Suppressor macrophage (primary cell): Measurements from ENCODE around the gene C9orf85.
"Not testable (repeated sequence)": the region's sequence is repeated elsewhere in the genome, so short reads cannot be mapped to it uniquely, and the experiment has no call there.

ENCODE experiments used
- DNase-seq, 4 experiments: peaks; one replicate each; pipeline ENCODE4 v3.0.0-alpha.2; 2020 to 2022
- total RNA-seq, 17 experiments: gene quantifications; one replicate each; lab custom pipeline; 2026; ENCODE audit warnings: mixed read lengths in 6 of 17, inconsistent platforms in 3 of 17; lab: John Stamatoyannopoulos, UW

The C9orf85 gene
- total RNA-seq = 3.6 to 12.0 (median 7.7) reads per million in 17 experiments

DNA sequence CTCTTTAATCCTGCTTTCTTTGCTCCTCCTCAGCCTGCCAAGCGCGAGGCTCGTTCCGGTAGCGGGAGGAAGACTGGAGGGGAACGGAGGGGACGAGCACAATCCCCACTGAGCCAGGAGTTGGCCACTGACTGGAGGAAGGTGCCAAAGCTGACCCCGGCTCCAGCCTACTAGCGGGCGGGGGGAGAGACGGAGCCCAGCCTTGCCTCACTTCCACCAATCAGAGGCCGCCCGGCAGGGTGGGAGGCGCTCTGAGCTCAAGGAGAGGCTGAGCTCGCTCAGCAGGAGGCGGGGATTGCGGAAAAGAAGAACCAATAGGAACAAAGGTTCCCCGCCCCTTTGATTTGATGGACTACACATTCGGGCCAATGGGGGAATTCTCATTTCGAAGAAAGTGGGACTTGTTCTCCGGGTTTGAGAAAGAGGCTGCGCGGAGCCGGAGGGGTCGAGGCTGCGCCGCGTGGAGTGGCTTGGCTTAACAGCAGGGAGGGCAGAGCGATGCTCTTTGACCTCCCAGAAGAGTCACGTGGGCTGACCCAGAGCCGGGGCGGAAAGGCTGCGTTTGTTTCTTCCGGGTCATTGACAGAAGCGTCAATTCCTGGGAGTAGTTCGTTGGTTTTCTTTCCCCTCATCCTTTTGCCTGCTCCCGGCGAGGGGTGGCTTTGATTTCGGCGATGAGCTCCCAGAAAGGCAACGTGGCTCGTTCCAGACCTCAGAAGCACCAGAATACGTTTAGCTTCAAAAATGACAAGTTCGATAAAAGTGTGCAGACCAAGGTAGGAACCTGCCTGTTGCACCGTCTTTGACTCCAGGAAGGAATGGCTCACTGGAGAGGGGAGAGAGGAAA is at the start of gene C9orf85, which contains the start of gene ABHD17B:
Gene C9orf85 (plus strand): TSS at position 579 of the 847 bp plus-strand sequence. CDS start 96 bp downstream, at position 675.
Gene ABHD17B (minus strand): TSS at position 133 of the 847 bp plus-strand sequence. CDS start 36,113 bp downstream, outside the sequence.
- peak; percentile 99 to 100 (median 99) for DNase-seq

- no peak for DNase-seq
Measured at GRCh38 chr9:71863631-71864030, 47.8 kb upstream of the C9orf85 start.

DNA sequence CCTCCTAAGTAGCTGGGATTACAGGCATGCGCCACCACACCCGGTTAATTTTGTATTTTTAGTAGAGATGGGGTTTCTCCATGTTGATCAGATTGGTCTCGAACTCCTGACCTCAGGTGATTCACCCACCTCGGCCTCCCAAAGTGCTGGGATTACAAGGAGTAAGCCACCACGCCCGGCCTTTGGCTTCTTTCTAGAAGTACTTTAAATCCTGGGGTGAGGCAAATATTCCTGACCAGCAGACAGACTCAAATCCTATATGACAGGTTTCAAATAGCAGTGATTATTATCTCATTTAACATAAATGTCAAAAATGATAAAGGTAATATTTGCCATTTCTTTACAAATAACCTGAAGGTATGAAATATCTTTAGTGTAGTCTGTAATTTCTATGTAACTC is 36.1 kb upstream of the C9orf85 start:
- DNase-seq = no peak

- DNase-seq = no peak
Measured at GRCh38 chr9:71876106-71876505, 35.3 kb upstream of the C9orf85 start.

- DNase-seq = no peak
Measured at GRCh38 chr9:71876829-71877228, 34.6 kb upstream of the C9orf85 start.

DNA sequence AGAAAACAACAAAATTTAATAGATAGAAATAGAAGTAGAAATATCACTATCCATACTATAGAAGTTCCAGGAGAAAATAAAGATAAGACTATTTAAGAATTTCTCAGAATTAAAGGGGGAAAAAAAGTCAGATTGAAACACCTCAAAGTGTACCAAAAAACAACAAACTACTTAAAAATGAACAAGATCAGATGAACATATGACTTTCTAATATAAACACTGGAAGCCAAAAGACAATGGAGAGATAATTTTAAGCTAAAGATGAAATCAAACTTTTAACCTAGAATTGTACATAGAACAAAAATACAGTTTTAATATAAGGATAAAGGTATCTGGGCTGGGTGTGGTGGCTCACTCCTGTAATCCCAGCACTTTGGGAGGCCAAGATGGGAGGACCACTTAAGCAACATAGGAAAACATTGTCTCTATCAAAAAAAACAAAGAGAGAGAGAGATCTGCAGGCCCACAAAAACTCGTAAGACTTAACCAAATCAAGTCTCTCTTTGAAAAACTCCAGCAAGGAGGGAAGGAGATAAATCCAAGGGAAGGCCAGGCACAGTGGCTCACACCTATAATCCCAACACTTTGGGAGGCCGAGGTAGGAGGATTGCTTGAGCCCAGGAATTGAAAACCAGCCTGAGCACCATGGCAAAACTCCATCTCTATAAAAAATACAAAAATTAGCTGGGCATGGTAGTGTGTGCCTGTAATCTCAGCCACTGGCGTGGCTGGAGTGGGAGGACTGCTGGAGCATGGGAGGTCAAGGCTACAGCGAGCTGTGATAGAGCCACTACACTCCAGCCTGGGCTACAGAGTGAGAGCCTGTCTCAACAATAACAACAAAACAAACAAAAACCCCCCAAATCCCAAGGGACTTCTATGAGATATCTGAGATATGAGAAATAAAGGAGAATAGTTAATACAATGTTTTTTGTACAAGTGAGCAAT is 32.8 kb upstream of the C9orf85 start:
- DNase-seq = no peak

GRCh38 chr9:71879644-71880174 is 31.7 kb upstream of the C9orf85 start:
- DNase-seq = no peak

GRCh38 chr9:71884005-71884404 is 27.4 kb upstream of the C9orf85 start:
- DNase-seq = no peak

- peak in 2 of 4 experiments; percentile 24 to 30 for DNase-seq
Measured at GRCh38 chr9:71885467-71885866, 26.0 kb upstream of the C9orf85 start.

- no peak for DNase-seq
Measured at GRCh38 chr9:71886015-71886414, 25.4 kb upstream of the C9orf85 start.

DNA sequence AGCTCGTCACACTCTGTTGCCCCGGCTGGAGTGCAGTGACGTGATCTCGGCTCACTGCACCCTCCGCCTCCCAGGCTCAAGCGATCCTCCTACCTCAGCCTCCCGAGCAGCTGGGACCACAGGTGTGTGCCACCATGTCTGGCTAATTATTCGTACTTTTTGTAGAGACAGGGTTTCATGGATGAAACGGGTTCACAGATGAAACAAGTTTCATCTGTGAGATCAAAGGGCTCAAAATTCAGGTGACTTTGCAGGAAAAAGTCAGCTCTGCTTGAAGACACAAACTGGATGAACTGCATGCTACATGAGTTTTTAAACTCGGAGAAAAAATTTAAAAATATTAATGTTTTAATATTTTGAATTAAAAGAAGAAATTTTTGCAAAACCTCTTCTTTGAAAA is 24.9 kb upstream of the C9orf85 start:
- no peak for DNase-seq

DNA sequence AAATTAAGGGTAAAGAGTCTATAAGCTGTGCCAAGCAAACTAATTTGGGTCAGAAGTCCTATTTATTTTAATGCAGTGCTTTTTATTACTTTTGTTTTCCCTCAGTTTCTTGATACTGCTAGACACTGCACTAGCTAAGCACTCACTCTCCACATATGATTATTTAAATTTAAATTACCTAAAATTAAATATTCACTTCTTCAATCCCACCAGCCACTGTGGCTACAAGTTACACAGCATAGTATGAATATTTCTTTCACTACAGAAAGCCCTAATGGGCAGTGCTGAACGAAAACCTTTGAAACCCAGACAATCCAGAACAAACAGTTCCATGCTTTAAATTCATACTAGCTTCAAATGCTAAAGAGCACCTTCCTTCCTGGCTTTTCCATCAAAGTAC is 24.1 kb upstream of the C9orf85 start:
- DNase-seq = no peak

DNA sequence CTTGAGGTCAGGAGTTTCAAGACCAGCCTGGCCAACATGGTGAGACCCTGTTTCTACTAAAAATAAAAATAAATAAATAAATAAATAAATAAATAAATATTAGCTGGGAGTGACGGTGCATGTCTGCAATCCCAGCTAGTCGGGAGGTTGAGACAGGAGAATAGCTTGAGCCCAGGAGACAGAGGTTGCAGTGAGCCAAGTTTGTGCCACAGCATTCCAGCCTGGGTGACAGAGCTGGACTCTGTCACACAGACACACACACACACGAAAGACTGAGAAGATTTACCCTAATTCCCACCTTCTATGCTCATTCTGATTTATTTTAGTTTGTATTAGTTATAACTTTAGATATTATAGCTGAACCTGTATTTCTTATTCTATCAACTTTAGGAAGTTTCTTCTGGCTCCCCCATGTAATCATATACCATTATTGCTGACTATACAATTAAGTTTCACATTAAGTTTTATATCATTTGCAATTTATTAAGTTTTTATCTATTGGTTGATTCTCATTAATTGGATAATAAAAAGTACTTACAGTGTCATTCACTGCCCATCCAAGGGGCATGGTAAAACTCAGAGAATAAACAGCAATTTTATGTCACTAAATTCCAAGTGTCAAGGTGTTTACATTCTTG is 21.3 kb upstream of the C9orf85 start:
- no peak for DNase-seq

- DNase-seq = no peak
Measured at GRCh38 chr9:71891557-71892189, 19.8 kb upstream of the C9orf85 start.

- DNase-seq = peak in 2 of 4 experiments; percentile 26 to 28
Measured at GRCh38 chr9:71895117-71895516, 16.3 kb upstream of the C9orf85 start.

DNA sequence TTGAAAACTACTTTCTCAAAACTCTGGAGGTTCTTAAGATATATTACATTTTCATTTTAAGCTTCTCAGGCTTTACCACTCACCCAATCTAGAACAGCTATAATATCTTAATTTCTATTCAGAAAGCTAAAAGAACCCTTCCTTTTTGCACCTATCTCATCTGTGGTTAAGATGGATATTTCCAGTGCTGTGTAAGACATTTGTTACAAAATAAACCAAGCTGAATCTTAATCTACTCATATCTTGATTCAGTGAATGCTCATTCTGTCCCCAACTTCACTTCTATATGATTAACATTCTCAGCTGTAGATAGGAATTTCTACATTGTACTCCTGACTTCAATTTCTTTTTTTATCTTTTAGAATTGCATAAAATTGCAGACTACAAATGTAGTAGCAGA is 15.5 kb upstream of the C9orf85 start:
- DNase-seq = no peak

GRCh38 chr9:71896761-71897160 is 14.7 kb upstream of the C9orf85 start:
- DNase-seq = no peak

GRCh38 chr9:71897577-71897976 is 13.9 kb upstream of the C9orf85 start:
- DNase-seq = peak; percentile 10 to 51 (median 26)

GRCh38 chr9:71898756-71899155 is 12.7 kb upstream of the C9orf85 start:
- DNase-seq = not testable (repeated sequence)

- no peak for DNase-seq
Measured at GRCh38 chr9:71901695-71902597, 9.5 kb upstream of the C9orf85 start.

DNA sequence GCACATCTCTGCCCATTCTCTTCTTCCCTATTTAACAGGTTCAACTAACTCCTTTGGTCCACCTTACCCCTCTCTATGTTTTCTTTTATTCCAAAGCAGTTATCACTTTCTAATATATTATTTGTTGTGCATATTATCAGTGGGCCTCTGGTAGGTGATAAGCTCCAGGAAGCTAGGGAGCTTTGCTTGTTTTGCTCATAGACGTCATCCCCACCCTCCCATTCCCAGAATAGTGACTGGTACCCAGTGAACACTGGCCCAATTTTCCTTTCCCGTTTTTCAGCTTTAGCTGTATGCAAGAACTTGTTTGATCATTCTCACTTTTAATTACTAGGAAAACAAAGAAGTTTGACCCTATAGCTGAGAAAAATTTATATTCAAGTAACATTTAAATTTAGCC is 7.4 kb upstream of the C9orf85 start:
- DNase-seq = no peak
